GM06990 (cell line): ENCODE results near the gene INPP5E.

Experiments
- DNase-seq: peaks from one replicate; pipeline ENCODE4 v3.0.0-alpha.2; 2011; ENCODE audit not compliant: insufficient read length; ENCODE audit errors: extremely low read depth
- H3K27me3 ChIP-seq: replicated peaks from 2 replicates; pipeline ENCODE4 v1.6.0; 2011; ENCODE audit warnings: low read length; ENCODE audit not compliant: control insufficient read depth, insufficient read depth
- H3K36me3 ChIP-seq: 2 replicates; pipeline ENCODE4 v1.5.1; 2011; ENCODE audit warnings: low read length; ENCODE audit not compliant: control insufficient read depth, insufficient read depth
- H3K4me3 ChIP-seq: replicated peaks from 2 replicates; pipeline ENCODE4 v1.5.1; 2011; ENCODE audit warnings: low read depth, mild to moderate bottlenecking, control low read depth, low read length
- CTCF ChIP-seq: IDR thresholded peaks from 2 replicates; pipeline ENCODE4 v1.5.1; 2011; ENCODE audit warnings: low read length, control low read depth, mild to moderate bottlenecking, inconsistent platforms; ENCODE audit not compliant: insufficient read depth, poor library complexity, severe bottlenecking

Gene INPP5E

GRCh38 chr9:136460772-136461325, 21.2 kb upstream of the INPP5E start:
- Histone ChIP-seq H3K36me3 (peaks cover 55% of the 10 kb centered on the region), H3K27me3 (no peaks in the 10 kb centered on the region), H3K4me3 (no peak overlapping the region)
- no peak for DNase-seq
- TF ChIP-seq CTCF = no peak

- no peak for TF ChIP-seq CTCF
- Histone ChIP-seq H3K27me3 (no peaks in the 10 kb centered on the region), H3K4me3 (no peak overlapping the region), H3K36me3 (peaks cover 57% of the 10 kb centered on the region)
- DNase-seq = no peak
Measured at GRCh38 chr9:136459425-136459824, 19.8 kb upstream of the INPP5E start.

- Histone ChIP-seq H3K27me3 (no peaks in the 10 kb centered on the region), H3K4me3 (no peak overlapping the region), H3K36me3 (peaks cover 50% of the 10 kb centered on the region)
- DNase-seq = no peak
- TF ChIP-seq CTCF = no peak
Measured at GRCh38 chr9:136457326-136457725, 17.7 kb upstream of the INPP5E start.

- no peak for TF ChIP-seq CTCF
- H3K36me3 ChIP-seq = peaks cover 48% of the 10 kb centered on the region
- no peaks in the 10 kb centered on the region for H3K27me3 ChIP-seq
- DNase-seq = no peak
- no peak overlapping the region for H3K4me3 ChIP-seq
Measured at GRCh38 chr9:136456258-136456657, 16.6 kb upstream of the INPP5E start.

- peaks cover 51% of the 10 kb centered on the region for H3K36me3 ChIP-seq
- no peak for TF ChIP-seq CTCF
- DNase-seq = no peak
Measured at GRCh38 chr9:136455043-136456002, 15.7 kb upstream of the INPP5E start.

More at GRCh38 chr9:136455043-136456002, 15.7 kb upstream of the INPP5E start:
- no peak overlapping the region for H3K4me3 ChIP-seq
- H3K27me3 ChIP-seq = no peaks in the 10 kb centered on the region
